HK-2 (cell line): ENCODE results near the gene LBHD2.
"Not testable (repeated sequence)": the region's sequence is repeated elsewhere in the genome, so short reads cannot be mapped to it uniquely, and the experiment has no call there.

ENCODE experiments used
- DNase-seq: peaks from one replicate; pipeline ENCODE4 v3.0.0-alpha.2; 2018; ENCODE audit not compliant: unreplicated experiment

The LBHD2 gene

GRCh38 chr14:103103461-103104388 is 19.7 kb downstream of the LBHD2 start:
- DNase-seq = peak; percentile 88

DNA sequence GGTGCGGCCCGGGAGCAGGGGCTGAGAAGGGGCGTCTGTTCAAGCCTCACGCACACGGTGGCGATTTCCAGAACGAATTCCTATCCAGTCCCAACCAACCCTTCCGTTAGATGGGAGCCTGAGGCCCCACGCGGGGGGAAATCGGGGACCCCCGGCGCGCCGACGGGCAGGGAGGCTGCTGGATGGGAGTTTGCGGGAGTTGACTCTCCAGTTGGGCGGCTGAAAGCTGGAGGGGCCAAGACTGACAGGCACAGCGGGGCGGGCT is 20.3 kb downstream of the LBHD2 start:
- no peak for DNase-seq

- DNase-seq = peak; percentile 77
These were observed 20.8 kb downstream of the LBHD2 start for GRCh38 chr14:103104654-103105452.

- DNase-seq = no peak
These were observed 21.7 kb downstream of the LBHD2 start for GRCh38 chr14:103105580-103106150.

DNA sequence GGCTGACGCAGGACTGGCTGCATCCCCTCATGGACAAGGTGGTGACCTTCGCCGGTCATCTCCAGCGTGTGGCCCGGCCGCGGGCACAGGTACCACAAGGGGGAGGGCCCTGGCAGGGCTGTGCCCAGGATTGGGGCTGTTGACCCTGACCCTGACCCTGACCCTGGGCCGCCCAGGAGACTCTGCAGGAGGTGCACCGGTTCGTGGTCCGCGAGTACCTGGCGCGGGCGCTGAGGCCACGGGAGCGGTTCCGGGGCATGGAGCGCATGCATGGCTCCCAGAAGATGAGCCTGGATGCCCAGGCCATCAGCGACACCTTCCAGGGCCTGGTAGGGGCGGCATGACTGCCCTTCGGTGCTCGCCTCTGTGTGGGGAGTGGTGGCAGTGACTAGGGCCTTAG is 23.4 kb downstream of the LBHD2 start:
- DNase-seq = no peak

DNA sequence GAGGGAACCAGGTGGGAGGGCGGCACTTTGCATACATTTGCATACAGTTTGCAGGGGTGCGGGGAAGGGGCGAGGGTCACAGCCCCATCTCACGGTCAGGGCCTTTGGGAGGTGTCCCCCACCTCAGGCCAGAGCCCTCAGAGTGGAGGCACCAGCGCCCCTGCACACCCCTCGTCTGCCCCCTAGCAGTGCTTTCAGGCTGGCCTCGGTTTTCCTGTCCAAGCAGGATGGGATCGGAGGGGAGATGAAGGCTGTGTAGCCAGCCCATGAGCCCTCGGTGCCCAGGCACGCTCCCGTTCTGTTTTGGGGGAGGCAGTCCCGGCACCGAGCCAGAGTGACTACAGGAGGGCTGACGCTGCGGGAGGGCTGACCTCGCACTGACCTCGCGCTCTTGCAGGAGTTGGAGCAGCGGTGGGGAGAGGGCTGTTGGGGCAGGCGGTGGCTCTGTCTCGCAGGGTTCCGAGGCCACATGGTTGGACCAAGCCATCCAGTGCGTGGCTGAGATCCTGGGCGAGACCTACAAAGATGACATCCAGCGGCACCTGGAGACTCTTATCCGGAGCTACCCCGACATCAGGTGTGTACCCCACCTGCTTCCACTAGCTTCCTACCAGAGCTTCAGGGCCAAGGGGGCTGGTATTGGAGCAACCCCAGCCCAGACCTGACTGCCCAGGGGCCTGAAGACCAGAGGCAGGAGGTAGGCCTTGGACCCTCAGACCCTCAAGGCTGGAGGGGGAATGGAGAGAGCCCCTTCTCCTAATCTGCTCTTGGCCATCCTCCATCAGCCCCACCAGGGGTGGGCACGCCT is 24.1 kb downstream of the LBHD2 start:
- DNase-seq = no peak

- DNase-seq = peak; percentile 50
These were observed 24.8 kb downstream of the LBHD2 start for GRCh38 chr14:103108749-103109207.

DNA sequence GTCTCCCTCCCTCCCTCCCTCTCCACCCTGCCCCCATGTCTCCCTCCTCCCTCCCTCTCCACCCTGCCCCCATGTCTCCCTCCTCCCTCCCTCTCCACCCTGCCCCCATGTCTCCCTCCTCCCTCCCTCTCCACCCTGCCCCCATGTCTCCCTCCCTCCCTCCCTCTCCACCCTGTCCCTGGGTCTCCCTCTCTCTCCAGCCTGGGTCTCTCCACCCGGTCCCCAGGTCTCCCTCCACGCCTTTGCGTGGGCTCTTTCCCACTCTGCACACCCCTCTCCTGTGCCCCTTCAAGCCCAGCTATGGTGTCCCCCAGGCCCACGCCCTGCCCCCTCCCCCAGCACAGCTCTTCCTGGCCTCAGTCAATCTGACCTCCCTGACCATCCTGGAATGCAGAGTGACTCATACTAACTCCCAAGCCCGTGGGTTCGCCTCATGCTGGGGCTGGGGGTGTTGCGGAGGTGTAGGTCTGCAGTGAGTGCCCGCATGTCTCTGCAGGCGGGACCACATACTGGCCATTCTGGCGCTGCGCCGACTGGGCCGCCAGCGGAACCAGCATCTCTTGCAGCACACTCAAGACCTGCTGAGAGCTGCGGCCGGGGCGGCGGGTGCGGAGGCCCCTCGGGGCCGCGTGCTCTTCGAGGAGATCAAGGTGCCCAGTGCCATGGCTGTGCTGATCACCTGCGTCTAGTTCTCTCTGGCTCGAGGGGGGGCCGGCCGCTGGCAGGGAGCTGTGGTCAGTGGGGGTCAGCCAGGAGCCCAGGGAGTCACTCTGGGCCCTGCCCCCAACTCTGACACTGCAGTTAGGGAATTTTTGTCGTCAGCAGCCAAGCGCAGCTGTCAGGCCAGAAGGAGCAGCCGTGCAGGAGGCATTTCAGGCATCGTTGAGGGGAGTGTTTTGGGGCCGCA is 25.8 kb downstream of the LBHD2 start:
- DNase-seq = peak; percentile 84

- DNase-seq = no peak
These were observed 26.7 kb downstream of the LBHD2 start for GRCh38 chr14:103110681-103111231.

GRCh38 chr14:103111232-103111868 is 27.3 kb downstream of the LBHD2 start:
- DNase-seq = peak; percentile 29

GRCh38 chr14:103112400-103113243 is 28.6 kb downstream of the LBHD2 start:
- no peak for DNase-seq

- no peak for DNase-seq
These were observed 29.3 kb downstream of the LBHD2 start for GRCh38 chr14:103113303-103113702.

- DNase-seq = no peak
These were observed 29.8 kb downstream of the LBHD2 start for GRCh38 chr14:103113774-103114173.

- DNase-seq = not testable (repeated sequence)
These were observed 31.2 kb downstream of the LBHD2 start for GRCh38 chr14:103115086-103115679.

- no peak for DNase-seq
These were observed 32.0 kb downstream of the LBHD2 start for GRCh38 chr14:103115845-103116572.

DNA sequence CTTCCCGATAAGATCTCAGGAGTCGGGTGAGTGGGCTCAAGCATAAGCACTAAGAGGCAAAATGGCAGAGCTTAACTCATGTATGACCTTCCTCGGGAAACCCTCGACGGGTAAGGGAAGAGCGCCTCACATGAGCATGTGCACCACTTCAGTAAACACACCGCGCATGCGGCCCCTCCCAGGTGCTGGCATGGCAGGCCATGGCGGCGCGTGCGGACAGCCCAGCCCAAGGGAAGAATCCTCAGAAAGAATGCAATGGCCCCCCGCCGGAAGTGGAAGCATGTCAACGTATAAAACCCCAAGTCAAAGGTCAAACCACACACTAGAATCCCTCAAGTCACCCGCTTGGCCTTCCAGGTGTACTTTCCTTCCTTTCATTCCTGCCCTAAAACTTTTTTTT is 32.6 kb downstream of the LBHD2 start:
- DNase-seq = no peak

DNA sequence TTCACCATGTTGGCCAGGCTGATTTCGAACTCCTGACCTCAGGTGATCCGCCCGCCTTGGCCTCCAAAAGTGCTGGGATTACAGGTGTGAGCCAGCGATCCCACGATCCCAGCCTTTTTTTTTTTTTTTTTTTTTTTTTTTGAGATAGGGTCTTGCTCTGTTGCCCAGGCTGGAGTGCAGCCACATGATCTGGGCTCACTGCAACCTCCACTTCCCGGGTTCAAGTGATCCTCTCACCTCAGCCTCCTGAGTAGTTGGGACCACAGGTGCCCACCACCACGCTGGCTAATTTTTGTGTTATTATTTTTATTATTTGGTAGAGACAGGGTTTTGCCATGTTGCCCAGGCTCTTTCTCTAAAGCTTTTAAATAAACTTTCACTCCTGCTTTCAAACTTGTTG is 33.5 kb downstream of the LBHD2 start:
- not testable (repeated sequence) for DNase-seq
